GM18873 (cell line): ENCODE results near the gene ATG12.
"Not testable (repeated sequence)": the region's sequence is repeated elsewhere in the genome, so short reads cannot be mapped to it uniquely, and the experiment has no call there.

Experiments
- ATAC-seq: cut with Tn5 transposase; IDR thresholded peaks from one replicate; pipeline ENCODE4 v1.9.1; 2021; ENCODE audit warnings: mild to moderate bottlenecking, moderate library complexity, moderate number of reproducible peaks; ENCODE audit not compliant: unreplicated experiment, low FRiP score

The ATG12 gene

DNA sequence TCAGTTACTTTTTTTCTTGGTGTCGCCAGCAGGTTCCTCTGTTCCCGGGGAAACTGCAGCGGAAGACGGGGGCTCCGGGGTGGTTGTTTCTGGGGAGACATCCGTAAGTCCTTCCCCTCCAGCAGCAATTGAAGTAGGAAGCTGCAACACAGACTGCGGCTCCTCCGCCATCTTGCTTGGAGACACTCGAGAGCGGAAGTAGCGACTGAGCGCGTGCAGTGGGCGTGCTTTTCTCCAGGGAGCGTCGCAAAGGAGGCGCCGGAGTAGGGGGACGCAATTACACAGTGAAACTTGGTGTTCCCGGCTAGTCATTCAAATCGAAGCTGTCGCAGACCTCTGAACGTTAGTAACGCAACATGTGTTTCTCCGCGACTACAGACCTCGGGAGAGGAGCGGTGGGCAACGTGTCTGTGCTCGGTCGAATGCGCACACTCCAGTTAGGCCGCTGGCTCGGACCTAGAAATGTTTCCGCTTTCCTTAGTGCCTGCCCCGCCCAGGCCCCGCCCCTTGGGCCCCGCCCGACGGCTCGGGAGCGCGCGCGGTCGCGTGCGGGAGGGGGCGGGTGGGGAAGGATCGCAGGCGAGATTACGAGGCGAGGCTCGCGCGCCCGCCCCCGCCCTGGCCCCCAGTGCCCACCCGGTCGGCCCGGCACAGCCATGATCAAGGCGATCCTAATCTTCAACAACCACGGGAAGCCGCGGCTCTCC, at the start of gene ATG12, which contains the start of gene AP3S1:
Gene ATG12 (minus strand): TSS at position 184 of the 707 bp plus-strand sequence. CDS start 13 bp downstream, at position 171.
Gene AP3S1 (plus strand): TSS at position 554 of the 707 bp plus-strand sequence. CDS start 103 bp downstream, at position 657.
- peak; percentile 78 for ATAC-seq

DNA sequence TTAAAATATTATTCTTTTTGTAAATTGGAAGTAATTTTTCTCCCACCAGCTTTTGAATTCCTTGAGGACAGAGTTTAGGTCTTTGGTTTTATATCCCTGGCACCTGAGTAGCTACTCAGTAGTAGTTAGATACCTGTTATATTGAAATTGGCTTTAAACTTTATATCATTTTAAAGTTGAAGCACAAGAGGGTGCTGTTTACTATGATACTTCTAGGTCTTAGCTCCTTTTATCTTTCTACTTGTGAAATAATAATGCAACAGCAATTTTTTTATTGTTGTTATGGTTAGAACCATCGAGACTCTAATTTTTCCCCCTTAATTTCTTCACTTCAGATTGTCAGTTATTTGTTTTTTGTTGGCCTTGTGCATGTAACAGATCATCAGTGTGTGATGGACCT, 46.7 kb upstream of the ATG12 start:
- ATAC-seq: no peak

DNA sequence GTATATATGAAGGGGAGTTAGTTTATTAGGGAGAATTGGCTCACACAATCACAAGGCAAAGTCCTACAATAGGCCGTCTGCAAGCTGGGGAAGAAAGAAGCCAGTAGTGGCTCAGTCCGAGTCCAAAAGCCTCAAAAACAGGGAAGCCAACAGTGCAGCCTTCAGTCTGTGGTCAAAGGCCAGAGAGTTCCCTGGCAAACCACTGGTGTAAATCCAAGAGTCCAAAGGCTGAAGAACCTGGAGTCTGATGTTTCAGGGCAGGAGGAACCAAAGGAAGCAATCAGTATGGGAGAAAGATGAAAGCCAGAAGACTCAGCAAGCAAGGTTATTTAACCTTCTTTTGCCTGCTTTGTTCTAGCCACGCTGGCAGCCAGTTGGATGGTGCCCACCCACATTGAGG, 43.8 kb upstream of the ATG12 start:
- ATAC-seq: not testable (repeated sequence)

DNA sequence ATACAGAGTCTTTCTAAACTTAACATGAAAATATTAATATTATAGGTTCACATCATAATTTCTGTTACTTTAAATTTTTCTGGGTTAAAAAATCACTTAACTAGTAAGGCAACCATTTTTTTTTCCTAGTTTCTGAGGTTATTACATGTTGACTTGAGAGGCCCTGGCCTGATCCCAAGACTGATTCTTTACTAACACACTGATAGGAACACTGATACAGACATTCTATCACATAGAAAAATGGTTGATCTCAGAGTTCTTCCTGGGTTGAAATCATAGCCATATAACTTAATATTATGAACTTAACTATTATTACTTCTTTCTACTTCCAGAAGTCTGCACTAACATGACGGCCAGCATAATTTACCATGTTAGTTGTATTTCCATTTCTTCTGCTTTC, 43.3 kb upstream of the ATG12 start:
- ATAC-seq: no peak

DNA sequence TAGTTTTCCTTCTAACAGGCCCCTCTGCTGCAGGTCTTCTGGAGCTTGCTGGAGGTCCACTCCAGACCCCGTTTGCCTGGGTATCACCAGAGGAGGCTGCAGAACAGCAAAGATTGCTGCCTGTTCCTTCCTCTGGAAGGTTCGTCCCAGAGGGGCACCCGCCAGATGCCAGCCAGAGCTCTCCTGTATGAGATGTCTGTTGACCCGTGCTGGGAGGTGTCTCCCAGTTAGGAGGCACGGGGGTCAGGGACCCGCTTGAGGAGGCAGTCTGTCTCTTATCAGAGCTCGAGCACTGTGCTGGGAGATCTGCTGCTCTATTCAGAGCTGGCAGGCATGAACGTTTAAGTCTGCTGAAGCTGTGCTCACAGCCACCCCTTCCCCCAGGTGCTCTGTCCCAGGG, 41.1 kb upstream of the ATG12 start:
- ATAC-seq: not testable (repeated sequence)

DNA sequence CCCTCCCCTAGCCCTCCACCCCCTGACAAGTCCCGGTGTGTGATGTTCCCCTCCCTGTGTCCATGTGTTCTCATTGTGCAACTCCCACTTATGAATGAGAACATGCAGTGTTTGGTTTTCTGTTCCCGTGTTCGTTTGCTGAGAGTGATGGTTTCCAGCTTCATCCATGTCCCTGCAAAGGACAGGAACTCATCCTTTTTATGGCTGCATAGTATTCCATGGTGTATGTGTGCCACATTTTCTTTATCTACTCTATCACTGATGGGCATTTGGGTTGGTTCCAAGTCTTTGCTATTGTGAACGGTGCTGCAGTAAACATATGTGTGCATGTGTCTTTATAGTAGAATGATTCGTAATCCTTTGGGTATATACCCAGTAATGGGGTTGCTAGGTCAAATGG, 36.0 kb upstream of the ATG12 start:
- ATAC-seq: not testable (repeated sequence)

DNA sequence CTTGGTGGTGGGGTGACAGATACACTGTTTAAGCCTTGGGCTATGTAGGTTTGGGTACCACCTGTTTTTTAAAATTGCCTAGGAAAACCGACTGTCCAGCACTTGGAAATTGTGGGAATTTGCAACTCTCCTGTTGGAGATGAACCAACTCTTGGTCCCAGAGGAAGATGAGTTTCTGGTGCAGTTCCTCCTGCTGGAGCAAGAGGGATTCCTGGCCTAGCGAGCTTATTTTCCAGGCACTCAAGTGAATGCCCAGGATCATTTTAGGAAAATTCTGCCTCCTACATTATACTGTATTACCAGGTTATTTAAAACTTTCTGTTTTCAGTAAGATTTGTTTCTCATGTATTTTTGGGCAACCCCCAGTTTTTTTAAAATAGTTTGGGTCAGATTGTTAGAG, 34.1 kb upstream of the ATG12 start:
- no peak for ATAC-seq

DNA sequence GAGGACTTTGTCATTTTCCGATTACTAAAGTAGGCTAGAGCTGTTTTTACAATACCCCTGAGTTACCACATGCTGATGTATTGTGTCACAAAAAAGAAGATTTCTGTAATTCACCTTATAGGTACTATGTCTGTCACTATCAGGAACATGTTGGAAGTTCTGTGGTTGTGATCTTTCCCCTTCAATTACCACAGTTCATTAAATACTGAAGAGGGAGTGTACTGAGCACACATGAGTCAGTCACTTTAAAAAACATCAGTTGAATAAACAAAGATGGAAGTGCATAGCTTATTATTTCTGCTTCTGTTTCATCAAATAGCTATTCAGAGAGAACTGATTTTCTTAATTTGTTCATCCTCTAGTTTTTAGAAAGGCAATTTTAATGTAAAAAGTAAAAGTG, 32.0 kb upstream of the ATG12 start:
- ATAC-seq: no peak

DNA sequence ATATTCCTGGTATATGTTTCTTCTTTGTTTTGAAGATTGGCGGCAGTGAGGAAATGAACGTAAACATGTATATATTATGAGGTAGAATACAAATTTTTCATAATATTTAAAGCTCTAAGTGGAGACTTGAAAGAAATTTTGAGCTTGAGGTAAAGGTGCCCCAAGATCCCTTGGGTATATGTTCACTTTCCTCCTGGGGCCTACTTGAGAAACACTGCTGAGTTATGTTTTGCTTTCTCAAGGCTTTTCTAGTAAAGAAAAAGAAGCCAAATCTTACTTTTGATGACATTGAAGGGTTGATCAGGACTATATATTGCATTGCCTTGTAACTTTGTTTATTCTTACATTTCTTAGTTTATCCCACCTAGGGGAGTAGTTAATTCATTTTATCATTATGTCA, 31.1 kb upstream of the ATG12 start:
- ATAC-seq: no peak

DNA sequence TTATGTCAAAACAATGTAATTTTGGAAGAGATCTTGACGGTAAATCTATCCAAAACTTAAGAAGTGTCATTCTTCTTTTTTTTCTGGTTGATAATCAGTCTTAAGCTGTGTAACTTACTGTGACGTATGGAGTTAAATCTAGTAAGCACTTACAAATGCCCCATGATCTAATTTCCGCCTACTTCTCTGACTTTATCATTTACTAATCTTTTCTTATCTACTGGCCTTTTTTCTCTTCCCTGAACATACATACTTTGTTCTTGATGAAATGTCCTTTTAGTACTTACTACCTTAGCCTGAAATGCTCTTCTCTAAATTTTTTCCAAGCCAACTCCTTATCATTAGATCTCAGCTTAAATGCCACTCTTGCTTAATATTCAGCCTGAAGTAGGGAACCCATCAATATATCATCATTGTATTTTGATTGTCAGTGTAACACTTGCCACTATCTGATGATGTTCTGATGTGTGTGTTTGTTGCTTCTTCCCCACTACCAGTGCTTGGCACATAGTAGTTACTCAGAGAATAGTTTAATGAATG, 28.0 kb upstream of the ATG12 start:
- no peak for ATAC-seq

DNA sequence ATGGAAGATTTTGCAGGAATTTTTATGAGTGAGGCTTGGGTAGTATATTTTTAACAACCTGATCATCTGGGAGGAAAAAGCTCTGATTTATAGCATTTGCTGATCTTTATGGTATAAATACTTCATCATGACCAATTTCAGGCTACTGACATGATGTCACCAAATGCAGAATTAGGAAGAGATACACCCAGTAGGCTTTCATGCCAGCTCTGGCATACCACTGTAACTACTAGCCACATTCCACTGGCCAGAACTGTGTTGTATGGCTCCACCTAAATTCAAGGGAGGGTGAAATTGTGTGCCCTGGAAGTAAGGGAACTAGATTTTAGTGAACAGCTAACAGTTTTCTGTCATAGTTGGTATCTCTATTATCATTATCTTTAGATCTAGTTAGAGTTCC, 18.0 kb upstream of the ATG12 start:
- no peak for ATAC-seq

DNA sequence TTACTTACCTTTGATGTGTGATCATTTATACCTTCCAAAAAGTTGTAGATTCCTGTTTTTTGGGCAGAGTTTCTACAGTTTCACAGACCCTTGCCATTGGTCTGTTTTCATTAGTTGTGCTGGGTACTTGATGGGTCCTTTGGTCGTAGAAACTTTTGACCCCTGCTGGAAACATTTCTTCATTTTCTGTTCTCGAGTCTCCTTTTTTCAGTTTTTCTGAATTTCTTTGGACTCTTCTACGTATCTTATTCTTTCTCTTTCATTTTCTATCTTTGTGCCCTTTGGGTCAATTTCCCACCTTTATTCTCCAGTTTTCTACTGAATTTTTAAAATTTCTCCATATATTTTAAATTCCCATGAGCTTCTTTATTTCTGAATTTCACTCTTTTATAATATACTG, 17.0 kb upstream of the ATG12 start:
- no peak for ATAC-seq

DNA sequence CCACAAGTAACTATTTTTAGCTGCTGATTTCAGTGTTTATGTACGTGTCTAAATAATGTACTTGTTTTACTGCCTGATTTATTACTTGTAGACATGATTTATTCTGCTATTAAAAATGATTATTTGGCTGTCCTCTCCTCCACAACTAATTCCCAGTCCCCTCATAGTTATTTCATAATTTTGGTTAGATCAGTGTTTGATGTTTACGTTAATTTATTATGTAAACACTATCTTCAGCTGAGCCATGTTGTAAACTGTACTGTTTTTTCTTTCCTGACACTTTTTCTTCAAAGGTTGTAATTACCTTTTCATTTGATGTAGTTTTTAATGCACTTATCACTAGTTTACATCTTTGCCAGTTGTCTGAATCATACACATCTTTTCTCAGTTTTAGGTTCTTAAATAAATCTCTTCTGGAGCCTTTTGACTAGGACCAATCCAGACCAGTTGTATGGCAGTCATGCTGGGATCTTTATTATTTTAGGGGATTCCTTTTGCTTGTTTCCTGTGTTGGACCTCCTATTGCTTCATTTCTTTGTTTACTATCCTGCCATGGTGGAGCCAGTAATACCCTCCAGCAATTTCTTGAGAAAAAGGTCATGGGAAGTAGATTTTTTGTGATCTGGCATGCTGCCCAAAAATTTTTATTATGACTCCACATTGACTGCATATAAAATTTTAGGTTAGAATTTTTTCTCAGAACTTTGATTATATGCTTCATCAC, 16.4 kb upstream of the ATG12 start:
- ATAC-seq: no peak

DNA sequence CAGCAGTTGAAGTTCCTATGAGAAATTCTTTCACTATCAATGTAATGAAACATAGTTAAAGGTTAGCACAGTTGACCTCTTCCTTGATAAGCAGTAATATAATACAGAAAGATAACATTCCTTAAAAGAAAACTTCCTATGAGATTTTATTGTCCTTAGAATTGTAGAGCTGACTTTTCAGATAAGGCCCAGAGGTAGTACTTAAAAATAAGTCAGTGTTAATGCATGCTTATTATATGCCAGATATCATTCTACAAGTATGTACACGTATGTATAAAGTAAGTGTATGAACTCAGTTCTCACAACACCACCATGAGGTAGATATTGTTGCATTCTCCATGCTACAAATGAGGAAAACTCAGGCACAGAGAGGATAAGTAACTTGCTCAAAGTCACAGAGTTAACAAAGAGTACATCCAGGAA, 15.7 kb upstream of the ATG12 start:
- ATAC-seq: no peak

DNA sequence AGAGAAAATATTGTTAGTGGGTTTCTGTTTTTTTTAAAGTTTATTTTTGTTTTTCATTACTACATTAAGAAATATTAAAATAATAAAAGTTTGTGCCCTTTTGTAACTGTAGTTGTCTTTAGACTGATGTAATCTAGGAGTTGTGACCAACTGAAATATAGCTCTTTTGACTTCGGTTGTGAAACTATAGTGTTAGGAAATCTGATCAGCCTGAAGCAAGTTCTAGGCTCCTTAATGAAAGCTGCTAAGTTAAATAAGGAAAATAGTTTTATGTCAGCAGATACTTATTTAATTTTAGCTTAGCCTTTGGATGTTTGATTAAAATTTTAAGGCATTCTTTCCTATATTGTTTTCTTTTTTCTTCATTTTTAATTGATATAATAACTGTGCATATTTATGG, 14.6 kb upstream of the ATG12 start:
- no peak for ATAC-seq

DNA sequence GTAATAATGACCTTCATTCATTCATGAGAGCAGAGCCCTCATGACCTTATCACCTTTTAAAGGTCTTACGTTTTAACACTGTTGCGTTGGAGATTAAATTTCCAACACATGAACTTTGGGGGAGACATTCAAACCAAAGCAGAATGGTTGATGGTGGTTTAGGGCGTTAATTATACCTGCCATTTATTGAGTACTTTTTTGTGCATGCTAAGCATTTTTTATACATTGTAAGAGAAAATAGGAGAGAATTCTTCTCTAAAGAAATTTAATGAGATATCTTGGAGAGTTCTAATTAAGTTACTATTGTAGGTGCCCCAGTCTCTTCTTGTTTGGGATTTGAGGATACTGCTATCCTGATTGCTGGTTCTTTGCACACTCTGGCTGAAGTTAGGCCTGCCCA, 12.8 kb upstream of the ATG12 start:
- no peak for ATAC-seq

DNA sequence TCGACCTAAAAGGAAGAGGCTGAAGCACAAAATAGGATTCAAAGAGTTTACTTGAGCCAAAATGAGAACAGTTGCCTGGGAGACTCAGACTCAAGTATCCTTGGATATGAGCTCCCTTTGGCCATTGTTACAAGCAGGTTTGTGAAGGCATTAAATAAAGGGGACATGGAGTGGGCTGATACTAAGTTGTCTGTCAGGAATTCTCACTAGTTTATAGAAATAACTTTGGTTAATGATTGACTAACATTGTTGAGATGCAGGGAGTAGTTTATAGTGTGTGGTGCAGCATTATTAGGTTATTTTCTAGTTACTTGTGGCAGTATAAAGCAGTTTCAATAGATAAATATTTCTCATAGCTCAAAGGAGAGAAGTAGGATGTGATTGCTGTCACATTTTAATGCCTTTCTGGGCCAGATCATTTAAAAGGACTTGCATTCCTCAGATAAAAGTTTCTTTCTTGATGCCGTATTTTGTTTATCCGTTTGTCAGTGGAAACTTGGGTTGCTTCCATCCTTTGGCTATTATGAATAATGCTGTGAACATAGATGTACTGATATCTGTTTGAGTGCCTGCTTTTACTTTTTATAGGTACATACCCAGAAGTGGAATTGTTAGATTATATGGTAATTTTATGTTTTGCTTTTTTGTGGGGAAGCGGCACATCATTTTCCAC, 9.5 kb upstream of the ATG12 start:
- no peak for ATAC-seq

DNA sequence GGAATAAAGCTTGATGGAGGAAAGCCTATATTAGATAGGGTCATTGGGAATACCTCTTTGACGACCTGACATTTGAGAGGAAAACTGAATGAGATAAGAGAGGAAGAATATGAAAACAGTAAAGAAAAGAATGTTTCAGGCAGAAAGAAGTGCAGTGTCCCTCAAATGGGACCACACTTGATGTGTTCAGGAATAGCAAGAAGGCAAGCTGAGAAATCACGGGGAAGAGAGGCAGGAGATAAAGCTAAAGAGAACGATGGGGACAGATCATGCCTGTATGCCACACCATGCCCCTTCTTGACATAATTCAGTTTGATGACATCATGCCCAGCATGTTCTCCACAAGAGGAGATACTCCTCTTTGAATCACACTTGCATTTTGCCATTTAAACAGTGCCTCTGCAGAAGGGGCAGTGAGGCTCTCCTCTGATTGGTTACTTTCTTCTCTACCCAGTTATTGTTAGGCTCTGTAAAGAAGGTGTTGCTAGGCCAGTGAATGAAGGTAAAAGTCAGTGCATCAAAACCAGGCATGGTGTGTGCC, 8.0 kb upstream of the ATG12 start:
- ATAC-seq: no peak

DNA sequence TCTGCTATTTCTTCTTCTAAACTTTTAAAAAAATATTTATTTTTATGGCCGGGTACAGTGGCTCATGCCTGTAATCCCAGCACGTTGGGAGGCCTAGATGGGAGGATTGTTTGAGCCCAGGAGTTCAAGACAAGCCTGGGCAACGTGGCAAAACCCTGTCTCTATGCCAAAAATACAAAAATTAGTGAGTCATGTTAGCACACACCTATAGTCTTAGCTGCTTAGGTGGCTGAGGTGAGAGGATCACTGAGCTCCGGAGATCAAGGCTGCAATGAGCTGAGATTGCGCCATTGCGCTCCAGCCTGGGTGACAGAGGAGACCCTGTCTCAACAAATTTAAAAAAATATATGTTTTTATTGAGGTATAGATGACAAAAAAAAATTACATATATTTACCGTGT, 5.9 kb upstream of the ATG12 start:
- ATAC-seq: no peak

DNA sequence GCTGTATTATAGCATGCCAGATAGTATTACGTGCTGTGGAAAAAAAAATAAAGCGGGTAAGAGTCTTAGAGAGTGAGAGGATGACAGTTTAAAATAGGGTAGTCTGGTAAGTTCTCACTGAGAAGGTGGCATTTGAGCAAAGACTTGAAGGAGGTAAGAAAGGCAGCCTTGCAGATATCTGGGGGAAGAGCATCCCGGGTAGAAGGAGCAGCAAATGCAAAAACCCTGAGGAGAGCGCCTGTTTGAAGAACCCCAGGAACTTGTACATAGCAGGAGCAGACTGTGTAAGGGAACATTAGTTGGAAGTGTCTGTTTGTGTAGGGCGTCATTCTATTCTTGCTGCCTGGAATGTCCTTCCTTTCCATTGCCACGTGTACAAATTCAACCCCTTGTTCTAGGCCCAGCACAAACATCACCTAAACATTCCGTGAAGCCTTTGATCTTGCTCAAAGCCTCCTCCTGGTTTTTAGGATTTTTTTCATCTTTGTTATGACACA, 3.0 kb upstream of the ATG12 start:
- no peak for ATAC-seq
